HCT116 (cell line): Measurements from ENCODE around the gene PUSL1. TPM values are rescaled to one million over a fixed set of nuclear protein-coding genes. Genes with fewer than 3 reads are reported as not detected.
A peak's percentile ranks its signal among the peaks of the same experiment; 100 is the strongest.

Source experiments
- ATAC-seq: fragments of 200-7000 bp; cut with Tn5 transposase; 2 replicates; pipeline ENCODE4 v1.9.1; 2020; ENCODE audit warnings: mild to moderate bottlenecking, moderate library complexity
- BruUV-seq: library from RNA; stranded (reverse); fragments of 400-500 nt; replicated peaks from 2 replicates; lab custom pipeline; 2021; lab: Mats Ljungman, UMichigan
- CTCF ChIA-PET: fragments of 300-600 bp; sonication (Branson Sonifier 250); formaldehyde crosslinking; loops from one replicate; lab custom pipeline; 2021; ENCODE audit warnings: antibody characterized with exemption; lab: Charles Lee
- POLR2A ChIA-PET: fragments of 300-600, 350-600 bp; sonication (Branson Sonifier 250); formaldehyde crosslinking; loops from one replicate; lab custom pipeline; 2021; ENCODE audit warnings: antibody characterized with exemption; lab: Charles Lee
- RAD21 ChIA-PET, 2 experiments: fragments of 300-600 bp; sonication (Branson Sonifier 250); formaldehyde crosslinking; loops; one replicate each; lab custom pipeline; 2023; ENCODE audit warnings: low total read pairs in 2 of 2; ENCODE audit not compliant: uncharacterized antibody in 2 of 2, unreplicated experiment in 2 of 2, low non-redundant PET in 1 of 2; lab: Charles Lee
- DNase-seq: peaks from one replicate; pipeline ENCODE4 v3.0.0-alpha.2; 2010; ENCODE audit warnings: low read depth, low spot score
- H2AFZ ChIP-seq: fragments of 200-600 bp; shearing (Covaris generic), sonication (generic); 2 replicates; pipeline ENCODE4 v1.6.1; 2017; ENCODE audit warnings: low read depth, mixed run types, mixed read lengths, antibody characterized with exemption, low read length; ENCODE audit not compliant: poor library complexity, severe bottlenecking
- H3K27ac ChIP-seq: 2 replicates; pipeline ENCODE4 v1.5.1; 2012; ENCODE audit warnings: low read depth, low read length
- H3K27me3 ChIP-seq: fragments of 200-600 bp; sonication (generic); 2 replicates; pipeline ENCODE4 v1.6.1; 2016; ENCODE audit warnings: mixed run types, low read length, mixed read lengths; ENCODE audit not compliant: insufficient read depth
- H3K36me3 ChIP-seq, 2 experiments: fragments of 200-500 bp in 1 of 2; fragments of 200-600 bp in 1 of 2; sonication (Bioruptor generic) in 1 of 2; sonication (generic) in 1 of 2; 2 replicates each; pipeline versions ENCODE4 v1.5.1 to v1.6.1; 2014 to 2016; ENCODE audit warnings: low read length in 2 of 2, inconsistent platforms in 1 of 2, mixed read lengths in 1 of 2, mixed run types in 1 of 2; ENCODE audit not compliant: insufficient read depth in 2 of 2, control insufficient read depth in 1 of 2
- H3K4me1 ChIP-seq, 2 experiments: fragments of 200-600 bp in 1 of 2; sonication (generic) in 1 of 2; 2 replicates each; pipeline versions ENCODE4 v1.5.1 to v1.6.1; 2012 to 2017; ENCODE audit warnings: low read length in 2 of 2, inconsistent platforms in 1 of 2, mild to moderate bottlenecking in 1 of 2, mixed read lengths in 1 of 2, mixed run types in 1 of 2, moderate library complexity in 1 of 2; ENCODE audit not compliant: insufficient read depth in 2 of 2, control insufficient read depth in 1 of 2
- H3K4me2 ChIP-seq: fragments of 200-600 bp; sonication (generic); 2 replicates; pipeline ENCODE4 v1.6.1; 2017; ENCODE audit warnings: mixed run types, low read length, mixed read lengths
- H3K4me3 ChIP-seq, 2 experiments: fragments of 200-600 bp in 1 of 2; sonication (generic) in 1 of 2; replicated peaks in 1 of 2; 2 replicates each; pipeline ENCODE4 v1.5.1; 2011 to 2016; ENCODE audit warnings: low read length in 2 of 2, control low read depth in 1 of 2, low read depth in 1 of 2, mild to moderate bottlenecking in 1 of 2, mixed read lengths in 1 of 2, mixed run types in 1 of 2
- H3K79me2 ChIP-seq: fragments of 200-600 bp; sonication (generic); 2 replicates; pipeline ENCODE4 v1.6.1; 2017; ENCODE audit warnings: mild to moderate bottlenecking, mixed run types, low read length, moderate library complexity, mixed read lengths; ENCODE audit not compliant: insufficient read depth
- H3K9ac ChIP-seq: fragments of 200-600 bp; sonication (generic); 2 replicates; pipeline ENCODE4 v1.6.1; 2016; ENCODE audit warnings: low read length, mixed read lengths
- H3K9me2 ChIP-seq: fragments of 200-600 bp; sonication (generic), shearing (Covaris generic); 2 replicates; pipeline ENCODE4 v1.6.1; 2017; ENCODE audit warnings: mixed run types, mild to moderate bottlenecking, moderate library complexity; ENCODE audit not compliant: insufficient read depth
- H3K9me3 ChIP-seq, 2 experiments: fragments of 200-500 bp in 1 of 2; fragments of 200-600 bp in 1 of 2; sonication (Bioruptor generic) in 1 of 2; sonication (generic) in 1 of 2; 2 replicates each; pipeline ENCODE4 v1.6.1; 2014 to 2017; ENCODE audit warnings: low read length in 2 of 2, mixed read lengths in 2 of 2, inconsistent platforms in 1 of 2, low read depth in 1 of 2, mild to moderate bottlenecking in 1 of 2, mixed run types in 1 of 2, moderate library complexity in 1 of 2; ENCODE audit not compliant: control insufficient read depth in 1 of 2, insufficient read depth in 1 of 2
- H4K20me1 ChIP-seq: fragments of 200-600 bp; sonication (generic), shearing (Covaris generic); 2 replicates; pipeline ENCODE4 v1.6.1; 2017; ENCODE audit warnings: mixed run types, mild to moderate bottlenecking, moderate library complexity; ENCODE audit not compliant: insufficient read depth
- ATF3 ChIP-seq: IDR thresholded peaks from 2 replicates; pipeline ENCODE4 v1.6.1; 2012
- CEBPB ChIP-seq: IDR thresholded peaks from 2 replicates; pipeline ENCODE4 v1.6.1; 2012; ENCODE audit warnings: low read depth
- CTCF ChIP-seq, 3 experiments: fragments of 200-600 bp in 1 of 3; sonication (generic) in 1 of 3; IDR thresholded peaks in 2 of 3; conservative IDR thresholded peaks in 1 of 3; 2 replicates each; pipeline ENCODE4 v1.5.1; 2012 to 2017; ENCODE audit warnings: low read depth in 2 of 3, low read length in 2 of 3, antibody characterized with exemption in 1 of 3, borderline replicate concordance in 1 of 3, control low read depth in 1 of 3, mild to moderate bottlenecking in 1 of 3, mixed read lengths in 1 of 3, mixed run types in 1 of 3, moderate library complexity in 1 of 3; ENCODE audit not compliant: insufficient read depth in 1 of 3
- EGR1 ChIP-seq: IDR thresholded peaks from 2 replicates; pipeline ENCODE4 v1.6.1; 2012; ENCODE audit warnings: low read depth
- EZH2 ChIP-seq: fragments of 200-600 bp; sonication (generic); IDR thresholded peaks from 2 replicates; pipeline ENCODE4 v1.6.1; 2017; ENCODE audit warnings: antibody characterized with exemption, mixed run types
- EZH2phosphoT487 ChIP-seq: fragments of 200-600 bp; IDR thresholded peaks from 2 replicates; pipeline ENCODE4 v1.6.1; 2018; ENCODE audit warnings: antibody characterized with exemption, borderline replicate concordance
- FOSL1 ChIP-seq: IDR thresholded peaks from 2 replicates; pipeline ENCODE4 v1.6.1; 2012; ENCODE audit warnings: low read depth
- JUND ChIP-seq: IDR thresholded peaks from 2 replicates; pipeline ENCODE4 v1.6.1; 2012
- POLR2A ChIP-seq: IDR thresholded peaks from 2 replicates; pipeline ENCODE4 v1.7.0; 2011; ENCODE audit warnings: borderline replicate concordance; ENCODE audit not compliant: insufficient read depth, insufficient read length; ENCODE audit errors: extremely low read depth
- POLR2AphosphoS5 ChIP-seq: IDR thresholded peaks from 2 replicates; pipeline ENCODE4 v1.6.1; 2011; ENCODE audit warnings: mild to moderate bottlenecking, low read depth, low read length, moderate library complexity
- RAD21 ChIP-seq: IDR thresholded peaks from 2 replicates; pipeline ENCODE4 v1.6.1; 2012; ENCODE audit warnings: low read depth, mild to moderate bottlenecking
- REST ChIP-seq: IDR thresholded peaks from 2 replicates; pipeline ENCODE4 v1.6.1; 2012; ENCODE audit warnings: low read depth
- SIN3A ChIP-seq: IDR thresholded peaks from 2 replicates; pipeline ENCODE4 v1.6.1; 2012; ENCODE audit warnings: low read depth
- SP1 ChIP-seq: IDR thresholded peaks from 2 replicates; pipeline ENCODE4 v1.6.1; 2012; ENCODE audit warnings: low read depth
- SRF ChIP-seq: IDR thresholded peaks from 2 replicates; pipeline ENCODE4 v1.6.1; 2012; ENCODE audit warnings: low read depth
- TCF7L2 ChIP-seq: IDR thresholded peaks from 2 replicates; pipeline ENCODE4 v1.7.0; 2011; ENCODE audit warnings: borderline replicate concordance, inconsistent platforms; ENCODE audit not compliant: insufficient read depth, insufficient read length; ENCODE audit errors: extremely low read depth
- YY1 ChIP-seq: IDR thresholded peaks from 2 replicates; pipeline ENCODE4 v1.6.1; 2011; ENCODE audit warnings: low read length, low read depth, moderate library complexity, mild to moderate bottlenecking; ENCODE audit not compliant: insufficient replicate concordance; ENCODE audit errors: extremely low read depth
- ZBTB33 ChIP-seq: IDR thresholded peaks from 2 replicates; pipeline ENCODE4 v1.6.1; 2011; ENCODE audit warnings: mild to moderate bottlenecking, low read length, moderate library complexity; ENCODE audit not compliant: insufficient replicate concordance; ENCODE audit errors: extremely low read depth
- ZFX ChIP-seq: fragments of 450-650 bp; IDR thresholded peaks from 2 replicates; pipeline ENCODE4 v1.6.1; 2017
- intact Hi-C: fragments of 100-400 bp; cut with micrococcal nuclease; formaldehyde crosslinking; loops from 2 replicates; pipeline ENCODE4 v1.10.0; 2022
- total RNA-seq: library from RNA; stranded (reverse); gene quantifications from one replicate; pipeline ENCODE4 v1.2.1, GENCODE V29; 2021; ENCODE audit not compliant: unreplicated experiment

PUSL1 gene
- total RNA-seq, 1 experiment from 2014 or later: 47.2 TPM

- TF ChIP-seq EZH2phosphoT487 (no peak), REST (no peak), FOSL1 (no peak), RAD21 (no peak), SIN3A (no peak), SP1 (no peak), POLR2A (no peak), ZBTB33 (no peak), ZFX (no peak; the same call in 1 of the 2 replicates), CEBPB (no peak), EGR1 (no peak), SRF (no peak), CTCF (IDR thresholded peaks at IDR 0.05 in 2 of 3, conservative IDR thresholded peaks at IDR 0.05 in 1 of 3; ENCODE audit: borderline replicate concordance in 1 of 3, insufficient read depth in 1 of 3, low read depth in 2 of 3, low read length in 2 of 3) (no peak), ATF3 (no peak), POLR2AphosphoS5 (no peak), JUND (no peak), TCF7L2 (no peak), YY1 (no peak), EZH2 (no peak)
- Histone ChIP-seq H3K4me2 (peak overlapping the region; percentile 96), H3K9me3 (no peaks in the 10 kb centered on the region), H3K4me1 (peaks cover 41 to 56% of the 10 kb centered on the region in 2 experiments), H3K9ac (peak overlapping the region; percentile 76), H3K36me3 (peaks cover 2 to 11% of the 10 kb centered on the region in 2 experiments; a peak in 2 of 4 replicates), H3K27ac (peak overlapping the region; percentile 100), H3K9me2 (no peaks in the 10 kb centered on the region), H2AFZ (no peak overlapping the region), H3K27me3 (no peaks in the 10 kb centered on the region), H3K79me2 (peaks cover 76% of the 10 kb centered on the region), H4K20me1 (no peaks in the 10 kb centered on the region), H3K4me3 (peak overlapping the region; percentile 45 to 55)
- DNase-seq (no peak), ATAC-seq (no peak)
- ChIA-PET POLR2A (no interaction called here), CTCF (interaction anchor here (1.3 kb wide), 1 partner anchor 29 kb away, joined by 3 read pairs; the partner anchor contains the start of gene AURKAIP1), RAD21 (no interaction called here)
- intact Hi-C loops: loop anchor here (2.0 to 10.0 kb wide), 4 partner anchors 29 to 274 kb away; partner anchors contain the start of genes ACAP3, AURKAIP1, MIB2 and PUSL1
- no TSS peak for BruUV-seq
Observed at GRCh38 chr1:1345860-1346500, 37.6 kb downstream of the PUSL1 start.
